B cell (primary cell): Measurements from ENCODE around the gene CYYR1.

Experiments
- CTCF ChIP-seq: fragments of 200-600 bp; IDR thresholded peaks from one replicate; pipeline ENCODE4 v1.8.0; 2022; ENCODE audit warnings: antibody characterized with exemption, mild to moderate bottlenecking
- EZH2 ChIP-seq: IDR thresholded peaks from 2 replicates; pipeline ENCODE4 v1.6.1; 2012; ENCODE audit warnings: borderline replicate concordance, low read depth, mild to moderate bottlenecking, moderate library complexity, low read length; ENCODE audit not compliant: insufficient read depth, poor library complexity, severe bottlenecking

- TF ChIP-seq CTCF (no peak), EZH2 (no peak)
These were observed 82.3 kb downstream of the CYYR1 start for GRCh38 chr21:26490771-26491170.
